ENCODE measurements around the gene PTPRC. TPM values are rescaled to one million over a fixed set of nuclear protein-coding genes. Genes with fewer than 3 reads are reported as not detected.

The PTPRC gene
- total RNA-seq, 2 experiments from 2014 or later: 458 to 564 TPM

- Mint-ChIP-seq H3K36me3 (ENCODE audit: low read depth) (peaks cover 52% of the 10 kb centered on the region), H3K27ac (peak overlapping the region; percentile 80), H3K4me3 (peak overlapping the region; percentile 55)
These were observed 42.4 kb downstream of the PTPRC start for GRCh38 chr1:198681252-198681651.

DNA sequence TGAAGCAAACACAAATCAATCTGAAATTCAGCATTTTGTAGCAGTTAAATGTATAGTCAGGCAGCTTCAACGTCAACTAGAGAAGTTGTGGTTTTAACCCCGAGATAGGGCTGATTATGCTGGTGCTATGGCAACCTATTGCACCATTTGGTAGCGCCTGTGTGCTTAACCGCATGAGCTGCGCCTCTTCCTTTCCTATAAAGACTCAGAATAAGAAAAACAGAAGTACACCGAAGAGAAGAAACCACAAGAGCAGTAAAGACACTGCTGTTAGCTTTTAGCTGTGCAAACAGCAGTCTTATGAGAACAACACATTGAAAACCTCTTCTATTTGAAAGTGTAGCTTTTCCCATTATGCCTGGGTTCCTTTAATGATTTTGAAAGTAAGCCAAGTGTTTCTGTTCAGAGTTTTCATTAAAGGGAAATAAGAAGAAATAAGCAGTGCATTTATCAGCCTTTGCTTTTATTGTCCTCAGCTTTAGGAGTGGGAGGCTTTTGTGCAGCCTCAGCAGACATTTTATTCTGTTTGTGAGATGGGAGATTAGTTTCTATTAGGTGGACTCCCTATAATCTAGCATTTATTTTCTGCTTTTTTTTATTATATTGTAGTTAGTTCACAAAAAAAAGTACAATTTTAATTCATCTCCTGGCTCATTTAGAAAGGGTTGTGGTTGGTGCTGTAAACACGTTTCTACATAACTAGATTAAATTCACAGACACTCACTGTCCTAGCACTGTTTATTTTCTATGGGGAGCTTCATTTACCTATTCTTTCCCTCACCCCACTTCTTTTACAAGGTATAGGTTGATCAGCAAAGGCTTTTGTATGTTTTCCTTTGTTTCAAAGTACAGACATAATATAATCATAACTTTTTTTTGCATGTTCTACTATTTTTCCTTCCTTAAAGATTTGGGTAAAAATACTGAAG is 43.3 kb downstream of the PTPRC start:
- Mint-ChIP-seq H3K36me3 (ENCODE audit: low read depth) (peaks cover 56% of the 10 kb centered on the region), H3K9me3 (ENCODE audit: low read depth) (no peaks in the 10 kb centered on the region), H3K4me1 (peaks cover 85% of the 10 kb centered on the region), H3K27me3 (no peaks in the 10 kb centered on the region), H3K4me3 (peak overlapping the region; percentile 61), H3K27ac (peak overlapping the region; percentile 96)
- DNase-seq: peak; percentile 89
- POLR2A ChIA-PET: interaction anchor here (0.6 to 2.8 kb wide), 17 partner anchors 9 to 516 kb away, joined by 3 to 16 read pairs (median 5); partner anchors contain the start of gene PTPRC
- intact Hi-C loops (cut with DNase I, micrococcal nuclease): loop anchor here (1.0 to 10.0 kb wide), 14 partner anchors 13 to 907 kb away; partner anchors contain the start of genes NEK7 (in 2 of the 2), C1orf53 (in 1 of the 2), DENND1B (in 1 of the 2) and LHX9 (in 1 of the 2)
- ATAC-seq: peak; percentile 76
- CTCF ChIA-PET: interaction anchor here (0.6 to 7.7 kb wide), 18 partner anchors 10 to 766 kb away, joined by 3 to 58 read pairs (median 4); no protein-coding TSS in a partner anchor

More at GRCh38 chr1:198681252-198681651, 42.4 kb downstream of the PTPRC start:
- Mint-ChIP-seq H3K27me3 (no peaks in the 10 kb centered on the region), H3K4me1 (peaks cover 86% of the 10 kb centered on the region), H3K9me3 (ENCODE audit: low read depth) (no peaks in the 10 kb centered on the region)
- DNase-seq: no peak
- ChIA-PET CTCF (interaction anchor here (0.6 to 7.7 kb wide), 16 partner anchors 9 to 480 kb away, joined by 3 to 58 read pairs (median 3); no protein-coding TSS in a partner anchor), POLR2A (interaction anchor here (0.8 to 2.8 kb wide), 12 partner anchors 9 to 515 kb away, joined by 3 to 16 read pairs (median 6); partner anchors contain the start of gene PTPRC)
- ATAC-seq: no peak
- intact Hi-C loops (cut with DNase I, micrococcal nuclease): loop anchor here (1.0 to 10.0 kb wide), 11 partner anchors 12 to 906 kb away; partner anchors contain the start of genes NEK7 (in 2 of the 2), C1orf53 (in 1 of the 2), DENND1B (in 1 of the 2) and LHX9 (in 1 of the 2)

GRCh38 chr1:198682850-198683249 is 44.0 kb downstream of the PTPRC start:
- CTCF ChIA-PET: interaction anchor here (0.7 to 7.7 kb wide), 9 partner anchors 9 to 226 kb away, joined by 3 to 58 read pairs (median 4); no protein-coding TSS in a partner anchor
- Mint-ChIP-seq H3K27me3 (no peaks in the 10 kb centered on the region), H3K36me3 (ENCODE audit: low read depth) (peaks cover 51% of the 10 kb centered on the region), H3K4me1 (peaks cover 84% of the 10 kb centered on the region), H3K9me3 (ENCODE audit: low read depth) (no peaks in the 10 kb centered on the region), H3K27ac (peak overlapping the region; percentile 96), H3K4me3 (peak overlapping the region; percentile 61)
- DNase-seq: no peak
- intact Hi-C loops (cut with DNase I, micrococcal nuclease): loop anchor here (1.0 to 10.0 kb wide), 10 partner anchors 44 to 908 kb away; partner anchors contain the start of genes NEK7 (in 2 of the 2), C1orf53 (in 1 of the 2), DENND1B (in 1 of the 2) and LHX9 (in 1 of the 2)
- no peak for ATAC-seq
- POLR2A ChIA-PET: interaction anchor here (0.7 to 2.8 kb wide), 8 partner anchors 9 to 64 kb away, joined by 3 to 16 read pairs (median 6); partner anchors contain the start of gene PTPRC

DNA sequence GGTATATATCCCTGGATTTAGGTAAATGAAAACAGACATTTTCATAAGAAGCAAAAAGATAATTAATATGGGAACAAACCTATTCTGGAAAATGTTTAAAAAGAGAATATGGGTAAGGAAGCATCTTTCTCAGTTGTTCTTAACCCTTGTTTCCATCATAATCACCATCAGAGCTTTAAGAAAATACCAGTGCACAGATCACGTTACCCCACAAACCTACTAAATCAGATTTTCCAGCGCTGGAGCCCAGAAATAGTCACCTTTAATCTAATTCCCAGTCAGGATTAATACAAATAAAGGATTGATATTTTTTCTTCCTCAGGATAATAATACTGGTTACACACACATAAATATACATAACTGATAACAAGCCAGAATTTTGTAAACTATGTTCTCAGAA is 44.6 kb downstream of the PTPRC start:
- no peak for DNase-seq
- Mint-ChIP-seq H3K36me3 (ENCODE audit: low read depth) (peaks cover 47% of the 10 kb centered on the region), H3K27me3 (no peaks in the 10 kb centered on the region), H3K27ac (peak overlapping the region; percentile 96), H3K9me3 (ENCODE audit: low read depth) (no peaks in the 10 kb centered on the region), H3K4me1 (peaks cover 84% of the 10 kb centered on the region), H3K4me3 (peak overlapping the region; percentile 61)
- ChIA-PET CTCF (interaction anchor here (0.7 to 7.7 kb wide), 8 partner anchors 14 to 227 kb away, joined by 3 to 58 read pairs (median 4); no protein-coding TSS in a partner anchor), POLR2A (interaction anchor here (0.7 to 0.9 kb wide), 2 partner anchors 19 to 64 kb away, joined by 3 to 4 read pairs; no protein-coding TSS in a partner anchor)
- intact Hi-C loops (cut with DNase I, micrococcal nuclease): loop anchor here (5.0 to 10.0 kb wide), 7 partner anchors 81 to 909 kb away; partner anchors contain the start of genes NEK7 (in 2 of the 2), C1orf53 (in 1 of the 2), DENND1B (in 1 of the 2) and LHX9 (in 1 of the 2)
- no peak for ATAC-seq

DNA sequence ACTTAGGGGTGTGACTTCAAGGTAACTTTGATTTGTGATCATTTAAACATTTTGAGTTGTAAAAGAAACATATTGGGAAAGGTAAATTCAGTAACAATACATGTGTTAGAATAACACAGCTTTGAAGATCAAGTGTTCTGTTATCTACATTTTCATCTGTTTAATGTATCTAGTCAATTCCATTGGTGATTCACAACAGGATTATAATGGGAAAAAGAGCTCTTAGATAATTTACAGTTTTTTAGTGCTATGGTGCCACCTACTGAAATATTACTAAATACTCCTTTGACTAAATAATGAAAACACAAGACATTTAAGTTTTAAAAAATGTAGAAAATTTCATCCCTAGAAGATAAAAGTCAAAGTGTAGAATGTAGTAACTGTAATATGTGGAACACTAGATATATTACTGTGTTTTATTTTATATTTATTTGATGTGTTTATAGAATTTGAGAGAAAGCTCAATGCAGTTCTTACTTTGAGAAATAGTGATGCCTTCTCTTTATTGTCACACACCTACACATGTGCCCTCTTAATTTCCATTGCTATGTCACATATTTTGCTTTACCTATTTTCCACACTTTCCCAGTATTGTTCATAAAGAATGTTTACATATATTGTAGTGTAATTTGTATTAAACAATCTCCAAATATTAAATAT is 47.4 kb downstream of the PTPRC start:
- intact Hi-C loops (cut with DNase I, micrococcal nuclease): loop anchor here (2.0 to 10.0 kb wide), 7 partner anchors 219 to 911 kb away; partner anchors contain the start of genes C1orf53 (in 1 of the 2), DENND1B (in 1 of the 2) and LHX9 (in 1 of the 2)
- H3K27ac Mint-ChIP-seq: peak overlapping the region; percentile 90
- CTCF ChIA-PET: interaction anchor here (0.7 to 2.1 kb wide), 13 partner anchors 9 to 218 kb away, joined by 3 to 12 read pairs (median 3); no protein-coding TSS in a partner anchor
- no peaks in the 10 kb centered on the region for H3K27me3 Mint-ChIP-seq
- ATAC-seq (no peak), DNase-seq (no peak)
- H3K4me3 Mint-ChIP-seq: peak overlapping the region; percentile 53
- POLR2A ChIA-PET: interaction anchor here (0.6 to 1.1 kb wide), 2 partner anchors 77 to 219 kb away, joined by 3 to 7 read pairs; no protein-coding TSS in a partner anchor
- no peaks in the 10 kb centered on the region for H3K9me3 Mint-ChIP-seq (ENCODE audit: low read depth)
- peaks cover 87% of the 10 kb centered on the region for H3K4me1 Mint-ChIP-seq
- peaks cover 42% of the 10 kb centered on the region for H3K36me3 Mint-ChIP-seq (ENCODE audit: low read depth)

GRCh38 chr1:198687429-198687828 is 48.6 kb downstream of the PTPRC start:
- no peaks in the 10 kb centered on the region for H3K9me3 Mint-ChIP-seq (ENCODE audit: low read depth)
- H3K27ac Mint-ChIP-seq: peak overlapping the region; percentile 45
- DNase-seq: peak; percentile 40
- ChIA-PET CTCF (interaction anchor here (0.8 kb wide), 1 partner anchor 19 kb away, joined by 3 read pairs; no protein-coding TSS in a partner anchor), POLR2A (no interaction called here)
- peaks cover 49% of the 10 kb centered on the region for H3K36me3 Mint-ChIP-seq (ENCODE audit: low read depth)
- no peak for ATAC-seq
- no peaks in the 10 kb centered on the region for H3K27me3 Mint-ChIP-seq
- H3K4me1 Mint-ChIP-seq: peaks cover 86% of the 10 kb centered on the region
- intact Hi-C loops (cut with DNase I, micrococcal nuclease): loop anchor here (2.0 to 10.0 kb wide), 7 partner anchors 220 to 913 kb away; partner anchors contain the start of genes C1orf53 (in 1 of the 2), DENND1B (in 1 of the 2) and LHX9 (in 1 of the 2)
- H3K4me3 Mint-ChIP-seq: no peak overlapping the region

- Mint-ChIP-seq H3K36me3 (ENCODE audit: low read depth) (peaks cover 52% of the 10 kb centered on the region), H3K4me3 (peak overlapping the region; percentile 29), H3K4me1 (peaks cover 83% of the 10 kb centered on the region), H3K9me3 (ENCODE audit: low read depth) (no peaks in the 10 kb centered on the region), H3K27ac (peak overlapping the region; percentile 89), H3K27me3 (no peaks in the 10 kb centered on the region)
- CTCF ChIA-PET: interaction anchor here (0.6 to 3.0 kb wide), 9 partner anchors 8 to 1293 kb away, joined by 3 to 12 read pairs (median 5); no protein-coding TSS in a partner anchor
- peak; percentile 57 for ATAC-seq
- intact Hi-C loops (cut with DNase I, micrococcal nuclease): no loop called here
- POLR2A ChIA-PET: interaction anchor here (0.7 to 1.0 kb wide), 3 partner anchors 8 to 15 kb away, joined by 3 read pairs; no protein-coding TSS in a partner anchor
- no peak for DNase-seq
These were observed 52.2 kb downstream of the PTPRC start for GRCh38 chr1:198691063-198691462.

GRCh38 chr1:198693321-198693720 is 54.5 kb downstream of the PTPRC start:
- H3K9me3 Mint-ChIP-seq (ENCODE audit: low read depth): no peaks in the 10 kb centered on the region
- intact Hi-C loops (cut with DNase I, micrococcal nuclease): no loop called here

DNA sequence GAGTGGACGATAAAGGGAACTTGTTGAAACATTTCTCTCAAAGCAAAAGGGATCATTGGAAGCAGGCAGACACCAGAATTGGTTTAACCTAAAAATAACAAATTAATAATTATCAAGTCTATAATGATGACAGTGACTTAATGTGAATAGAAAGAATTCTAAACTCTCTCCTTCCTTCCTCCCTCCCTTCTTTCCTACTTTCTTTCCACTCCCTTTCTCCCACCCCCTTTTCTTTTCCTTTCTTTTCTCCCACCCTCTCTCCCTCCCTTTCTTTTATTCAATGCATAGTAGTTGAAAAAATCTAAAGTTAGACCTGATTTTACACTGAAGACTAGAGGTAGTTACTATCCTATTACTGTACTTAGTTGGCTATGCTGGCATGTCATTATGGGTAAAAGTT is 55.7 kb downstream of the PTPRC start:
- ChIA-PET POLR2A (no interaction called here), CTCF (interaction anchor here (0.8 to 2.3 kb wide), 3 partner anchors 8 to 13 kb away, joined by 3 to 8 read pairs (median 6); no protein-coding TSS in a partner anchor)
- no peaks in the 10 kb centered on the region for H3K9me3 Mint-ChIP-seq (ENCODE audit: low read depth)
- intact Hi-C loops (cut with DNase I, micrococcal nuclease): no loop called here
- peak overlapping the region; percentile 88 for H3K27ac Mint-ChIP-seq
- H3K27me3 Mint-ChIP-seq: no peaks in the 10 kb centered on the region
- H3K4me3 Mint-ChIP-seq: no peak overlapping the region
- peaks cover 70% of the 10 kb centered on the region for H3K36me3 Mint-ChIP-seq (ENCODE audit: low read depth)
- ATAC-seq (no peak), DNase-seq (no peak)
- peaks cover 81% of the 10 kb centered on the region for H3K4me1 Mint-ChIP-seq

More at GRCh38 chr1:198693321-198693720, 54.5 kb downstream of the PTPRC start:
- POLR2A ChIA-PET: no interaction called here
- CTCF ChIA-PET: no interaction called here
- ATAC-seq (peak; percentile 76), DNase-seq (no peak)
- Mint-ChIP-seq H3K27ac (peak overlapping the region; percentile 88), H3K36me3 (ENCODE audit: low read depth) (peaks cover 67% of the 10 kb centered on the region), H3K27me3 (no peaks in the 10 kb centered on the region), H3K4me3 (peak overlapping the region; percentile 29), H3K4me1 (peaks cover 83% of the 10 kb centered on the region)

GRCh38 chr1:198696211-198696610 is 57.4 kb downstream of the PTPRC start:
- Mint-ChIP-seq H3K36me3 (ENCODE audit: low read depth) (peaks cover 73% of the 10 kb centered on the region), H3K27me3 (no peaks in the 10 kb centered on the region), H3K4me3 (peak overlapping the region; percentile 31), H3K9me3 (ENCODE audit: low read depth) (no peaks in the 10 kb centered on the region), H3K27ac (peak overlapping the region; percentile 79), H3K4me1 (peaks cover 82% of the 10 kb centered on the region)
- CTCF ChIA-PET: interaction anchor here (0.7 to 2.3 kb wide), 4 partner anchors 8 to 878 kb away, joined by 3 to 8 read pairs (median 4); no protein-coding TSS in a partner anchor
- POLR2A ChIA-PET: interaction anchor here (0.7 kb wide), 1 partner anchor 144 kb away, joined by 4 read pairs; no protein-coding TSS in a partner anchor
- ATAC-seq (no peak), DNase-seq (no peak)
- intact Hi-C loops (cut with DNase I, micrococcal nuclease): loop anchor here in 1 of 2 experiments (5.0 kb wide), 1 partner anchor 36 kb away; no protein-coding TSS in a partner anchor
